Measurements from ENCODE around the gene SMIM8.

Gene SMIM8

GRCh38 chr6:87334683-87335082 is 12.3 kb downstream of the SMIM8 start:
- no peak for DNase-seq (ENCODE audit: low spot score)

GRCh38 chr6:87336367-87336766 is 14.0 kb downstream of the SMIM8 start:
- DNase-seq (ENCODE audit: low spot score), result no peak

- no peak for DNase-seq (ENCODE audit: low spot score)
Measured at GRCh38 chr6:87340230-87340629, 17.8 kb downstream of the SMIM8 start.

- no peak for DNase-seq (ENCODE audit: low spot score)
Measured at GRCh38 chr6:87341158-87341557, 18.8 kb downstream of the SMIM8 start.

- DNase-seq (ENCODE audit: low spot score), result no peak
Measured at GRCh38 chr6:87341899-87342298, 19.5 kb downstream of the SMIM8 start.

- DNase-seq (ENCODE audit: low spot score), result no peak
Measured at GRCh38 chr6:87342829-87343228, 20.4 kb downstream of the SMIM8 start.

GRCh38 chr6:87344731-87345130 is 22.3 kb downstream of the SMIM8 start, which contains the start of gene C6orf163:
TSS of gene C6orf163 (plus strand) at chr6:87344813. CDS start at chr6:87345100, 287 bp downstream.
- no peak for DNase-seq (ENCODE audit: low spot score)

GRCh38 chr6:87346700-87347099 is 24.3 kb downstream of the SMIM8 start:
- no peak for DNase-seq (ENCODE audit: low spot score)

- DNase-seq (ENCODE audit: low spot score), result no peak
Measured at GRCh38 chr6:87349896-87350295, 27.5 kb downstream of the SMIM8 start.

- no peak for DNase-seq (ENCODE audit: low spot score)
Measured at GRCh38 chr6:87350516-87350915, 28.1 kb downstream of the SMIM8 start.

- DNase-seq (ENCODE audit: low spot score), result no peak
Measured at GRCh38 chr6:87351583-87351982, 29.2 kb downstream of the SMIM8 start.

GRCh38 chr6:87356181-87356580 is 33.8 kb downstream of the SMIM8 start:
- DNase-seq (ENCODE audit: low spot score), result no peak

- no peak for DNase-seq (ENCODE audit: low spot score)
Measured at GRCh38 chr6:87357479-87358196, 35.2 kb downstream of the SMIM8 start.

GRCh38 chr6:87364602-87365252 is 42.3 kb downstream of the SMIM8 start:
- DNase-seq (ENCODE audit: low spot score), result no peak

GRCh38 chr6:87366072-87366827 is 43.9 kb downstream of the SMIM8 start:
- no peak for DNase-seq (ENCODE audit: low spot score)

- DNase-seq (ENCODE audit: low spot score), result no peak
Measured at GRCh38 chr6:87366899-87367298, 44.5 kb downstream of the SMIM8 start.

GRCh38 chr6:87373377-87373776 is 51.0 kb downstream of the SMIM8 start:
- no peak for DNase-seq (ENCODE audit: low spot score)

GRCh38 chr6:87375315-87375714 is 52.9 kb downstream of the SMIM8 start:
- DNase-seq (ENCODE audit: low spot score), result no peak

- no peak for DNase-seq (ENCODE audit: low spot score)
Measured at GRCh38 chr6:87376643-87377042, 54.3 kb downstream of the SMIM8 start.

- DNase-seq (ENCODE audit: low spot score), result no peak
Measured at GRCh38 chr6:87378947-87379346, 56.6 kb downstream of the SMIM8 start.

- no peak for DNase-seq (ENCODE audit: low spot score)
Measured at GRCh38 chr6:87382861-87383260, 60.5 kb downstream of the SMIM8 start.

- no peak for DNase-seq (ENCODE audit: low spot score)
Measured at GRCh38 chr6:87384038-87384437, 61.6 kb downstream of the SMIM8 start.

- no peak for DNase-seq (ENCODE audit: low spot score)
Measured at GRCh38 chr6:87384449-87384848, 62.1 kb downstream of the SMIM8 start.

All from globus pallidus (tissue), 1 donor.